Measurements from ENCODE around the gene IFT88.

The IFT88 gene

DNA sequence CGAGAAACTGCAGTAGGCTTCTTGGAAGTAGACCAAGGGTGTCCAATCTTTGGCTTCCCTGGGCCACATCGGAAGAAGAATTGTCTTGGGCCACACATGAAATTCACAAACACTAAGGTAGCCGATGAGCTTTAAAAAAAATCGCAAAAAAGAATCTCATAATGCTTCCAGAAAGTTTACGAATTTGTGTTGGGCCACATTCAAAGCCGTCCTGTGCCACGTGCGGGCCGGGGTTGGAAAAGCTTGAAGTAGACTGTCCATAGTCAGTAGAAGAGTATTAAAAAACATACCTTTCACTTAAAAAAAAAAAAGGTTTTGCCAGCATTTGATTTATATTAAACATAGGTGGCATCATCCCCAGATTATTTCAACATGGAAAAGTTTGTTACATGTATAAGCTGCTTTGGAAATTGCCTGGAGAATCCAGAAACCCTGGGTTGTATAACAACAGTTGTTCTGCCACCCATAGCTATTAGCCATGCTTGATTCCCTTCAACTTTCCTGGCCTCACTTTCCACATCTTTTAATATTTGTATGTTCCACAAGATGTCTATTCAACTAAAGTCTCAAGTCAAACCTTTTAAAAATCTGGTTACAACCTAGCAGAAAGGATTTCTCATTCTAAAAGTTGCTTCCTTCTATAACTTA, 1.0 kb downstream of the IFT88 start:
- no peak for DNase-seq

DNA sequence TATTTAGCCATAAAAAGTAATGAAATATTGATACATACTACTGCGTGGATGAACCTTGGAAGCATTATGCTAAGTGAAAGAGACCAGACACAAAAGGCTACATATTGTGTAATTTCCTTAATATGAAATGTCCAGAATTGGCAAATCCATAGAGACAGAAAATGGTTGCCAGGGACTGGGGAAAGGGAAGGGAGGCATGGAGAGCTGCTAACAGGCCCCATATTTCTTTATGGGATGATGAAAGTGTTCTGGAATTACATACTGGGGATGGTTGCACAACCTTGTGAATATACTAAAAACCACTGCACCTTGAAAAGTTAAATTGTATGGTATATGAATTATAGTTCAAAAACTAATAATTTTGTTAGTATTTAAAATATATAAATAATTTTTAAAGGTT, 3.6 kb downstream of the IFT88 start:
- DNase-seq = peak; percentile 32

GRCh38 chr13:20571676-20572075, 4.7 kb downstream of the IFT88 start:
- DNase-seq = no peak

DNA sequence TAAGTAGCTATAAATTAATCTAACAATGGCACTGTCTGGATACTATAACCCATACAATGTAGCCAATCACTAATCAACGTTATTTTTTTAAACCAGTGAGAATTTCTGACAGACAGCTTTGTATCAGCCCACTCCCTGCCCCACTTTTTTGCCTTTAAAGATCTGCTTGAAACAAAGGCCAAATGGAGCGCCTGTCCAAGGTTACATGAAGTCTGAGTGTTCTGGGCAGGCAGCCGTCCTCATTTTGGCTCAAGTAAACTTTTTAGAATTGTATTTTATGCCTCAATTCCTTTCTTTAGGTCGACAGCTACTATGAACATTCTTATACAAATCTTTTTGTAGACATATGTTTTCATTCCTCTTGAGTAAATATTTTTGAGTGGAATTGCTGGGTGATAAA, 6.2 kb downstream of the IFT88 start:
- no peak for DNase-seq

GRCh38 chr13:20573636-20574035, 6.7 kb downstream of the IFT88 start:
- DNase-seq = no peak

DNA sequence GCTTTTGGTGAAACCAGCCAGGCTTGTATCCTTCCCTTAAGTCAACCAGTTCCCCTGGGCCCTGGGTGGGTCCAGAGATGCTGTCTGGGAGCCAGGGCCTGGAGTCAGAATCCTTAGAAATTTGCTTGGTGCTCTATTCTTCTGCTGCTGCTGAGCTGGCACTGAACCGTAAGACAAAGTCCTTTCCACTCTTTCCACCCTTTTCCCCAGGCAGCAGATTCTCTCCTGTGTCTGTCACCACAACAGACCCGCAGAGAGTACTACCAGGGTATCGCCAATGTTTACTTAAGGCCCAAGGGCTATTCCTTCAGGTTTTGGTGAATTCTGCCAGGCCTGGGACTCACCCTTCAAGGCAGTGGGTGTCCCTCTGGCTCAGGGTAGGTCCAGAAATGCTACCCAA, 12.2 kb downstream of the IFT88 start:
- no peak for DNase-seq

DNA sequence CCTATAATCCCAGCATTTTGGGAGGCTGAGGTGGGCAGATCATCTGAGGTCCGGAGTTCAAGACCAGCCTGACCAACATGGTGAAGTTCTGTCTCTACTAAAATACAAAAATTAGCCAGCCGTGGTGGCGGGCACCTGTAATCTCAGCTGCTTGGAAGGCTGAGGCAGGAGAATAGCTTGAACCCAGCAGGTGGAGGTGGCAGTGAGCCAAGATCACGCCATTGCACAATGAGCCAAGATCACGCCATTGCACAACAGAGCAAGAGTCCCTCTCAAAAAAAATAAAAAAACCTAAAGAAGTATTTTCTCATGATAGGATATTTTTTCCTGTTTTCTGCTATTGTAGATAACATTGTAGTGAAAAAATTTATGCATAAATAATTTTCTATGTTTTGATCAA, 13.3 kb downstream of the IFT88 start:
- DNase-seq = no peak

GRCh38 chr13:20582026-20582425, 15.1 kb downstream of the IFT88 start:
- no peak for DNase-seq

DNA sequence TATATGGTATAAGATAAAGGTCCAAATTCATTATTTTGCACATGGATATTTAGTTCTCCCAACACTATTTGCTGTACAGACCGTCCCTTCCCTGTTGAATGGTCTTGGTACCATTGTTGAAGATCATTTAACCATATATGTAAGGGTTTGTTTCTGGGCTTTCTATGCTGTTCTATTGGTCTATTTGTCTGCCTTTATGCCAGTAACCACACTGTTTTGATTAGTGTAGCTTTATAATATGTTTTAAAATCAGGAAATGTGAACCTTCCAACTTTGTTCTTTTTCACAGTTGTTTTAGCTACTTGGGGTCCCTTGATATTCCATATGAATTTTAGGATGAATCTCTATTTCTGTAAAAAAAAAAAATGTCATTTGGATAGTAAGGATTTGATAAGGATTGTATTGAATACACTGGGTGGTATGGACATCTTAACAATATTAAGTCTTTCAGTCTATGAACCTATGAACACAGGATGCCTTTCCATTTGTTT, 16.9 kb downstream of the IFT88 start:
- DNase-seq = no peak

DNA sequence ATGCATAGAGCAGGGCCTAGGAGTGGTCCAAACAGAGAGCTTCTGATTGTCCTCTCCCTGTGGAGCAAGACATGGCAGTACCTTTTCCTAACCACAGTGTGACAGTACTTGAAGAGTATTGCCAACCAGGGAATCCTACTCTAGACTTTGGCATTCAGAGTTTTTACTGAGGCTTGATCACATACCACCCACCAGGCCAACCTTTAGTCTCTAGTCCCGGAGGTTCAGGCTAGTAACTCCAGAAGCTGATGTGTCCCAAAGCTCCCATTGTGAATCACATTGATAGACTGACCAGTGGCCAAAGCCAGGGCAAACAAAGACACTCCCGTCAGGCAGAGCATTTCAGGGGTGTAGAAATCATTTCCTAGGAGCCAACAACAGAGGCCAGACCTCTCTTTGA, 18.4 kb downstream of the IFT88 start:
- DNase-seq = no peak

GRCh38 chr13:20588529-20589110, 21.7 kb downstream of the IFT88 start:
- DNase-seq = no peak

- DNase-seq = no peak
Measured at GRCh38 chr13:20590561-20590960, 23.6 kb downstream of the IFT88 start.

GRCh38 chr13:20592606-20593005, 25.6 kb downstream of the IFT88 start:
- DNase-seq = no peak

DNA sequence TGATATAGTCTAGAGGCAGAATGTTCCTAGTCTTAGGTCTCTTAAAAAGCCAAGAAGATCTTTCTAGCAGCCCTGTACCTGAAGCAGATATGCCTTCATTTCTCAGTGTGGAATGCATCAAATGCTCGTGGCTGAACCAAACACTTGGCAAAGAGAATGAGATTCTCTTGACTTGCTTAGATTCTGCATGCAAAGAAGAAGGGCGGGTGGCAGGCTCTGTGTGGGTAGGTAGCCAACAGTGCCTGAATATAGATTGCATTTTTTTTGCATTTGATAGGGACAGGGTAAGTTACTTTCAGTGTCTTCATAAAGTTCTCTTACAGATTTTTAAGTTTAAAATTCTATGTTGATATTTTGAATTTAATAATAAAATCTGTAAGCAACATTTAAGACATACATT, 27.3 kb downstream of the IFT88 start:
- DNase-seq = no peak

GRCh38 chr13:20607015-20607414, 40.1 kb downstream of the IFT88 start:
- no peak for DNase-seq

DNA sequence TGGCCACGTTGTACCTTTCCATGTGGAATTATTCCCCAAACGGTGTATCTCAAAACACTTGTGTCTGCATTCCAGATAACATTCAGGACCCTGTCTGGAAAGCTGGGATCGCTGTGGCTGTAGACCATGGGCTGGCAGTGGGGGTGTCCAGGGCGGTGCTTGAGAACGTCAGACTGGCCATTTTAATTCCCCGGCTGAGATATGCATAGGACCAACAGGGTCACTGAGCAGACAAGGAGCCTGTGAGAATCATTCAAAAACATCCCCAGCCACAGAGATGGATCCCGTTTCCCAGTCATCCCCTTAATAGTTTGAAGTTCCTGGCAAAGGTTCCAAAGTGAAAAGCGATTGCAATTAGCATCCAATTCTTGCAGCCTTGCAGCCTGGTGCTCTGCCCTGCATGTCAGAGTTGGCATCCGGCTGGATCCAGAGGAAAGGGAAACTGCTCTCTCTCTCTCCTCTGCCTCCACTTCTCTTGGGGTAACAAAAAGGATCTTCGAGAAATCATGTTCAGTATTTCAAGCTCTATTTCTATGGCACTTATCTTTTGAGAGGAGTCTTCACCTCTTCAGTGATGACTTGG, 41.6 kb downstream of the IFT88 start:
- no peak for DNase-seq

- DNase-seq = no peak
Measured at GRCh38 chr13:20609145-20609544, 42.2 kb downstream of the IFT88 start.

- DNase-seq = no peak
Measured at GRCh38 chr13:20610006-20610405, 43.0 kb downstream of the IFT88 start.

DNA sequence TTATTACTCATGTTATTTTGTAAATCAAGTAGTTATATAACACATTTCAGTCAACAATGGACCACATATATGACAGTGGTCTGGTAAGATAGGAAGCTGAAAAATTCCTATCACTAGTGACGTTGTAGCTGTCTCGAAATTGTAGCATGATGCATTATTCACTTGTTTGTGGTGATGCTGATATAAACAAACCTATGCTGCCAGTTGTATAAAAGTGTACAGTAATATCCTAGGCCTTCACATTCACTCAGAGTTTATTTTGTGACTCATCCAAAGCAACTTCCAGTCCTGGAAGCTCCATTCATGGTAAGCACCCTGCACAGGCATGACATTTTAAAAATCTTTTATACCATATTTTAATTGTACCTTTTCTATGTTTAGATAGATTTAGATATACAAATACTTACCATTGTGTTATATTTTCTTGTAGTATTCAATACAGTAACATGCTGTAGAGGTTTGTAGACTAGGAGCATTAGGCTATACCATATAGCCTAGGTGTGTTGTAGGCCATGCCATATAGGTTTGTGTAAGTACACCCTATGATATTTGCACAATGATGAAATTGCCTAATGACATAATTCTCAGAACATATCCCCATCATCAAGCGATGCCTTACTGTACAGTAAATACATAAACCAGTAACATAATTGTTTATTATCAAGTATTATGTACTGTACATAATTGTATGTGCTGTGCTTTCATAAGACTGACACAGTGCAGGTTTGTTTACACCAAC, 49.3 kb downstream of the IFT88 start:
- no peak for DNase-seq

DNA sequence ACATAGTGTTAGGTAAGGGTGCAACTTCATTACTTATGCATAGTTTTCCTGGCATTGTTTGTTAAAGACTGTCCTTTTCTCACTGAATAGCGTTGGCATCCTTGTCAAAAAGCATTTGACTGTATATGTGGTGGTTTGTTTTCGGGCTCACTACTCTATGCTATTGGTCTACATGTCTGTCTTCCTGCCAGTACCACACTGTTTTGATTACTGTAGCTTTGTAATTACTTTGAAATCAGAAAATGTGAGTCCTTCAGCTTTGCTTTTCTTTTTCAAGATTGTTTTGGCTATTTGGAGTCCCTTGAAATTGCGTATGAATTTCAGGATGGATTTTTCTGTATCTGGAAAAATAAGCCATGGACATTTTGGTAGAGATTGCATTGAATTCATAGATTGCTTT, 56.0 kb downstream of the IFT88 start:
- DNase-seq = no peak

DNA sequence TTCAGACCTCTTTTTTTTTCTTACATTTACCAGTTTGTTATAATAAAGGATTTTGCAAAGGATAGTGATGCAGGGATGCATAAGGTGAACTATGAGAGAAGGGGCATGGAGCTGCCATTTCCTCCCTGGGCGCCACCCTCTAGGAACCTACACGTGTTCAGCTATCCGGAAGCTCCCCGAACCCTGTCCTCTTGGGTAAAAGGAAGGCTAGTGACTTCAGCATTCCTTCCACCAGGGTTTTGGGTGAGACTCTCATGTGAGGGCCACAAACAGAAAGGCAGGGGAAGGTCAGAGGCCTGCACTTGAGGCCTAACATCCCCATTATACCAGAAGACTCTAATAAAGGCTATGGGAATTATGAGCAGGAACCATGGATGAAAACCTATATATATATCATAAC, 57.3 kb downstream of the IFT88 start:
- DNase-seq = no peak

DNA sequence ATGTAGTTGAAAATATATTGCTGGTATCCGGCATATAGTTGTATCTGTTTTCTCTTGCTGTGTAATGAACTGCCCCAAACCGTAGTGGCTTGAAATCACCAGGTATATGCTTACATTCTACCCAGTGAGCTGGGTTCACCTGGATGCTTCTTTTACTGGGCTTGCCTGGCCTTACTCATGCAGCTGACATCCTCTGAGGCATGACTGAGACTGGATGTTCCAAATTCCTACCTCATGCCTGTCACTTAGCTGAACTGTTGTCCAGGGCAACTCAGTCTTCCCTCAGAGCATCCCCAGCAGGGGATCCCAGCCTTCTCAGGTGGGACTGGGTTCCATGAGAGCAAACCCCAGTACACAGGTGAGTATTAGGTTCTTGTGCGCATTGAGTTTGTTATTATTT, 66.8 kb downstream of the IFT88 start:
- no peak for DNase-seq

DNA sequence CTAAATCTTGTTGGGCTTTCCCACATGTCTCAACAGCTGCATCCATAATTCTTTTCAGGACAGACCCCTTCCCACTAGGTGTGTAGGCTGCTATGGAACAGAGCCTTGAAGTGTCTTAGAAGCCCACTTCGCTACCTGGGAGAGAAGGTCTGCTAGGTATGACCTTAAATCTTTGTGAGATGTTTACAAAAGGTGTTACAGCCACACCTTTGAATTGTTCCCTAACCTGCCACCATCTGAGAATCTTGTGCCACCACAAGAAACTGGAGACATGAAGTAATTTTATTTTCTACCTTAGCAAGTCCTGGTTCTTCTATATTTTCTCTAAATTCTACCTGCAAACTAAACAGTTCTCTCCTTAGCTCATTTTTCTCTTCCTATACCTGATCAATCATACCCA, 69.1 kb downstream of the IFT88 start:
- DNase-seq = no peak

- DNase-seq = no peak
Measured at GRCh38 chr13:20637811-20638210, 70.9 kb downstream of the IFT88 start.

Data from suppressor macrophage treated with lipopolysaccharide for 4 hours (primary cell).